Keratinocyte (primary cell): Measurements from ENCODE around the gene IRF1.

ENCODE experiments used
- CTCF ChIP-seq, 3 experiments: IDR thresholded peaks in 1 of 3; conservative IDR thresholded peaks in 1 of 3; optimal IDR thresholded peaks in 1 of 3; 2 replicates in 2 of 3; 3 replicates in 1 of 3; pipeline versions ENCODE3 to v1.5.1; 2011; ENCODE audit warnings: low read length in 3 of 3, mild to moderate bottlenecking in 3 of 3, moderate library complexity in 2 of 3, control low read depth in 1 of 3, inconsistent platforms in 1 of 3; ENCODE audit not compliant: insufficient read depth in 2 of 3; ENCODE audit errors: extremely low read depth in 1 of 3
- EZH2 ChIP-seq: IDR thresholded peaks from one replicate; pipeline ENCODE4 v1.6.1; 2012; ENCODE audit warnings: inconsistent platforms, mild to moderate bottlenecking, low read length, moderate library complexity

- no peak for TF ChIP-seq CTCF (optimal IDR thresholded peaks at IDR 0.05 in 1 of 3, IDR thresholded peaks at IDR 0.05 in 1 of 3, conservative IDR thresholded peaks at IDR 0.05 in 1 of 3; ENCODE audit: extremely low read depth in 1 of 3, insufficient read depth in 2 of 3, low read length in 3 of 3)
- TF ChIP-seq EZH2: no peak
Observed at GRCh38 chr5:132500244-132500930, 9.8 kb upstream of the IRF1 start.
